ENCODE measurements around the gene TMEM175. TPM values are rescaled to one million over a fixed set of nuclear protein-coding genes. Genes with fewer than 3 reads are reported as not detected.
"Not testable (repeated sequence)": the region's sequence is repeated elsewhere in the genome, so short reads cannot be mapped to it uniquely, and the experiment has no call there.

Gene TMEM175
- total RNA-seq, 1 experiment from 2014 or later = 15.1 TPM

DNA sequence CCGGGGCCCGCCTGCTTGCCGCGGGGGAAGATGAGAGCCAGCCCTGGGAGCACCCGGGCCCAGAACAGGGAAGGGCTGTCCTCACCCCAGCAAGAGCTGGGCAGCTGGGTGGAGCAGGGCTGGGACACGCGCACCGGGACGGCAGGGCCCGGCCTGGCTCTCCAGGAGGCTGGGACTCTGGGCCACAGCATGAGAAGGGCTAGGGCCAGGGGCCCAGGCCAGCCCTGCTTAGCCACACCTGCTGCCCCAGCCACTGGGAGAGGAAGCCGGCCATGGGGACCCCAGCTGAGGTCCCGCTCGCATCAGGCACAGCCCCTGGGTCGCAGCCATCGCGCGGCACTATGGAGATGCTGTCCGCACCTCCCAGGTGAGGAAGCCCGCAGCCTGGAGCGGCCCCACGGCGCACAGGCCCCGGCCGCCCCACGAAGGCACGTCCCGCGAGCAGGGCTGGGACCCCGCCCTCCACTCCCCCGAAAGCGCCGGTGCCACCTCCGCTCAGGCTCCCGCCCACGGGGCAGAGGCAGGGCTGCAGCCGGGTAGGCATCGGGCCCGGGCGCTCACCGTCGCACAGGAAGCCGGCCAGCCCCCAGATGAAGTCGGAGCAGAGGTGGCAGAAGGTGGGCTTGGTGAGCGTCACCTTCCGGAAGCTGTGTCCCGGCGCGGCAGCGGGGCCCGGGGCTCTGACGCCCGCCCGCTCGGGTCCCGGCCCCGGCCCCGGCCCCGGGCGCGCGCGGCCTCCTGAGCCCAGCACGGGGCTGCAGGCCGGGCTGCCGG lies 40.6 kb downstream of the TMEM175 start:
- H3K27me3 ChIP-seq (ENCODE audit: low read length) = no peaks in the 10 kb centered on the region
- no peaks in the 10 kb centered on the region for H3K79me2 ChIP-seq (ENCODE audit: low read length)
- peak overlapping the region; percentile 80 for H3K9ac ChIP-seq (ENCODE audit: low read length)
- peak overlapping the region; percentile 96 for H3K4me3 ChIP-seq (ENCODE audit: low read length)
- H3K27ac ChIP-seq (ENCODE audit: low read length) = no peak overlapping the region
- no peaks in the 10 kb centered on the region for H3K9me3 ChIP-seq (ENCODE audit: low read length)
- H3K4me1 ChIP-seq (ENCODE audit: low read length) = peaks cover 10% of the 10 kb centered on the region
- peak; percentile 76 for DNase-seq
- no peaks in the 10 kb centered on the region for H3K36me3 ChIP-seq (ENCODE audit: insufficient read depth, low read length)
- H3K9me2 ChIP-seq (replicated peaks; ENCODE audit: insufficient read depth, low read length) = no peaks in the 10 kb centered on the region
- peak overlapping the region; percentile 97 for H3K4me2 ChIP-seq (ENCODE audit: low read depth, low read length, poor library complexity, severe bottlenecking)
- peaks cover 12% of the 10 kb centered on the region; the same call in 1 of the 2 replicates for H4K20me1 ChIP-seq (ENCODE audit: insufficient read depth, low read depth, low read length)
- peak overlapping the region; percentile 67; the same call in 1 of the 2 replicates for H2AFZ ChIP-seq (ENCODE audit: low read length)

DNA sequence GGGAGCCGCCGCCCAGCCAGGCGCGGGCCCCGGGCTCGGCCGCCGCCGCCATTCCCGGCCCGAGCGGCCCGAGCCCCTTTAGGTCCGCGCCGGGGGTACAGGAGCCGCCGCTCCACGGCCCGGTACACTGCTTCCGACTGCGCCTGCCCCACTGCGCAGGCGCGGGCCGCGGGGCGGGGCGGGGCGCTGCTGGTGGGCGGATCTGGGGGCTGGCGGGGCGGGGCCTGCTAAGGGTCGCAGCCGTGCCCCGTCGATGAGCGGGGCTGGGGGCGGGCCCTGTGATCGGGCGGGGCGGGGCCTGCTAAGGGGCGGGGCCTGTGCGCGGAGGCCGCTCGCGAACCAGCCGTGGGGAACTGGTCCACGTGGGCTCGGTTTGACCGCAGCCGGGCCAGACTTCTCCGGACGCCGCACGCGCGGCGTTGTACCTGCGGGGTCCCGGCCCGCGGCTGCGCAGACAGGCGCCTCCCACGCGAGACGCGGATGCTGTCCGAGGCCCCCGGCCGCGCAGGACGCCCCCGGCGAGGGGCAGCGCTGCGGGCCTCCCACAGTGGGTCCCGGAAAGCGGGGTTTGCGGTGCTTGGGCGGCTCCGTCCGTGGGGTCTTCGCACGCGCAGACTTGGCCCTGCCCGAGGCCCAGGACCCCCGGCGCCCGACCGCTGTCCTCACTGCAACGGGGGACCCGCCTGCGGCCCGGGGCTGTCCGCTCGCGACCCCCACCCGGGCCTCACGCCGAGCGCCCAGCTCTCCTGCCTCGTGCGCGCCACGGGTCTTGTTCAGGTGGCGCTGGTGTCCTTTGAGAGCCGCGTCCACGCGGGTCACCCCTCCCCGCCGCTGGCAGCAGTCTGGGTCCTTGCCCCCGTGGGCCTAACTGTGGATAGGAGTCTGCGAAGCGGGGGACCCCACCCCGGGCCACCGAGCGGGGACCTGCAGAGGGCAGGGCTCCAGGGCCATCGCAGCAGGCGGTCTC lies 41.5 kb downstream of the TMEM175 start, which contains the start of gene DGKQ:
TSS of gene DGKQ (minus strand) at position 139 of the 967 bp plus-strand sequence. CDS start at position 52, 87 bp downstream.
- Histone ChIP-seq H3K27me3 (ENCODE audit: low read length) (no peaks in the 10 kb centered on the region), H3K9me2 (replicated peaks; ENCODE audit: insufficient read depth, low read length) (no peaks in the 10 kb centered on the region), H3K36me3 (ENCODE audit: insufficient read depth, low read length) (no peaks in the 10 kb centered on the region), H2AFZ (ENCODE audit: low read length) (peak within 1 kb of the TSS; percentile 67; the same call in 1 of the 2 replicates), H3K4me2 (ENCODE audit: low read depth, low read length, poor library complexity, severe bottlenecking) (peak within 1 kb of the TSS; percentile 97), H4K20me1 (ENCODE audit: insufficient read depth, low read depth, low read length) (peaks cover 12% of the 10 kb centered on the region; the same call in 1 of the 2 replicates), H3K27ac (ENCODE audit: low read length) (no peak within 1 kb of the TSS), H3K4me3 (ENCODE audit: low read length) (peak within 1 kb of the TSS; percentile 96), H3K79me2 (ENCODE audit: low read length) (no peaks in the 10 kb centered on the region), H3K4me1 (ENCODE audit: low read length) (peaks cover 10% of the 10 kb centered on the region), H3K9me3 (ENCODE audit: low read length) (no peaks in the 10 kb centered on the region), H3K9ac (ENCODE audit: low read length) (peak within 1 kb of the TSS; percentile 80)
- DNase-seq = peak; percentile 92

DNA sequence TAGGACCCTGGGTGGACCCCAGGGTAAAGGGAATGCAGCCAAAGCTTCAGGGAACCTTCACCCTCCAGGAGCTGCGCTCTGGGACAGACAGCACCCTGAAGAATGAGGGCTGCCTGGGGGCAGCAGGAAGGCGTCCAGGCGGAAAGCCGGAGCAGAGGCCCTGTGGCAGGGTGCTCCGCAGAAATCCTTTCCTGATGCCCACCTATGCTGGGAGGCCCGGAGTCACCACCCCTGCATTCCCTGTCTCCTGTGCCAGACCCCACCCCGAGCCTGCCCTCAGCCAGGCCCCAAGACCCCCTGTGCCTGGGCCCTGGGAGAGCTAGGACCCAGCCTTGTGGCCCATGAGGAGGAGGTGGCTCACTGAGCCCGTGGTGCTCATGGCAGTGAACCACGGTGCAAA lies 42.4 kb downstream of the TMEM175 start:
- DNase-seq = no peak
- Histone ChIP-seq H3K4me3 (ENCODE audit: low read length) (no peak overlapping the region), H3K4me1 (ENCODE audit: low read length) (peaks cover 10% of the 10 kb centered on the region), H3K36me3 (ENCODE audit: insufficient read depth, low read length) (no peaks in the 10 kb centered on the region), H3K4me2 (ENCODE audit: low read depth, low read length, poor library complexity, severe bottlenecking) (no peak overlapping the region), H3K79me2 (ENCODE audit: low read length) (no peaks in the 10 kb centered on the region), H3K27ac (ENCODE audit: low read length) (no peak overlapping the region), H3K27me3 (ENCODE audit: low read length) (no peaks in the 10 kb centered on the region), H3K9me3 (ENCODE audit: low read length) (no peaks in the 10 kb centered on the region), H2AFZ (ENCODE audit: low read length) (no peak overlapping the region), H3K9ac (ENCODE audit: low read length) (no peak overlapping the region), H3K9me2 (replicated peaks; ENCODE audit: insufficient read depth, low read length) (no peaks in the 10 kb centered on the region), H4K20me1 (ENCODE audit: insufficient read depth, low read depth, low read length) (peaks cover 12% of the 10 kb centered on the region; the same call in 1 of the 2 replicates)

DNA sequence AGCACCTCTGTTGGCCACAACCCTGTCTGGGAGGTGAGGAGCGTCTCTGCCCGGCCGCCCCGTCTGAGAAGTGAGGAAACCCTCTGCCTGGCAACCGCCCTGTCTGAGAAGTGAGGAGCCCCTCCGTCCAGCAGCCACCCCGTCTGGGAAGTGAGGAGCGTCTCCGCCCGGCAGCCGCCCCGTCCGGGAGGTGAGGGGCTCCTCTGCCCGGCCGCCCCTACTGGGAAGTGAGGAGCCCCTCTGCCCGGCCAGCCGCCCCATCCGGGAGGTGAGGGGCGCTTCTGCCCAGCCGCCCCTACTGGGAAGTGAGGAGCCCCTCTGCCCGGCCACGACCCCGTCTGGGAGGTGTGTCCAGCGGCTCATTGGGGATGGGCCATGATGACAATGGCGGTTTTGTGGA lies 43.8 kb downstream of the TMEM175 start:
- H3K4me2 ChIP-seq (ENCODE audit: low read depth, low read length, poor library complexity, severe bottlenecking); H3K9ac ChIP-seq (ENCODE audit: low read length); H3K4me1 ChIP-seq (ENCODE audit: low read length); H3K9me3 ChIP-seq (ENCODE audit: low read length); H3K4me3 ChIP-seq (ENCODE audit: low read length); H3K27ac ChIP-seq (ENCODE audit: low read length); H3K36me3 ChIP-seq (ENCODE audit: insufficient read depth, low read length); H3K79me2 ChIP-seq (ENCODE audit: low read length); H2AFZ ChIP-seq (ENCODE audit: low read length); DNase-seq; H3K27me3 ChIP-seq (ENCODE audit: low read length); H3K9me2 ChIP-seq (replicated peaks; ENCODE audit: insufficient read depth, low read length): not testable (repeated sequence)
- H4K20me1 ChIP-seq (ENCODE audit: insufficient read depth, low read depth, low read length) = peaks cover 12% of the 10 kb centered on the region; the same call in 1 of the 2 replicates

DNA sequence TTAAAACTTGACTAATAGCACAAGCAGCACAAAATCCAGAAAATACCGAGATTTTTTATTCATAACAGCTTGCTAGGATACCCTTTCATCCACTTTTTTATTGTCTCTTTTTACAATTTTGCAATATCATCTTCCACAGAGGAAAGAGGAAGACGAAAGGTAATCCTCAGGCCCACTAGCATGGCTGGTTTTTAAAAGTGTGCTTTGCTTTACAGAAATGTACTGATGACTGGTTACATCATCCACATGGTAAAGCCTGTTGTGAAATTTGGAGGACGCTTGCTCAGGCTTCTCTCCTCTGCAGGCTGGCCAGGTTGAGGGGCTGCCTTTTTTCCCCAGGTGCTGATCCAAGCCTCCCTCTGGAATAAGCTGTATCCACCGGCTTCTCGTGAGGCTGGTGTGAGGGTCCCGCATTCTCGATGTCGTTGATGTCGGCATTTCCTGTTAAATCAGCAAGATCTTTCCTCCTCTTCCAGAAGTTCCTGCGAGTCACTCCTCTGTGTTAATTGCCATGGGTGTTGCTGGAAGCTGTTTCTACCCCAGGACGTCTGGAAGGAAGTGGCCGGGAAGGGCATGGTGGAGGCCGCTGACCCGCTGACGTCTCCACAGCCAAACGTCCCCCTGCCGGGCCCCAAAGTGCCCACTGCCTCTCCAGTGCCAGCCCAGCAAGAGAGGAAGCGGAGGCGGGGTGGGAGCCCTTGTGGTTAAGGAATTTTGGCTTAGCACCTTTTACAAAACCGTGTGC lies 46.9 kb downstream of the TMEM175 start:
- no peaks in the 10 kb centered on the region for H3K9me2 ChIP-seq (replicated peaks; ENCODE audit: insufficient read depth, low read length)
- no peak overlapping the region for H3K4me2 ChIP-seq (ENCODE audit: low read depth, low read length, poor library complexity, severe bottlenecking)
- no peaks in the 10 kb centered on the region for H3K27me3 ChIP-seq (ENCODE audit: low read length)
- H2AFZ ChIP-seq (ENCODE audit: low read length) = no peak overlapping the region
- H3K9me3 ChIP-seq (ENCODE audit: low read length) = no peaks in the 10 kb centered on the region
- no peak overlapping the region for H3K9ac ChIP-seq (ENCODE audit: low read length)
- H3K4me1 ChIP-seq (ENCODE audit: low read length) = no peaks in the 10 kb centered on the region
- no peak overlapping the region for H3K4me3 ChIP-seq (ENCODE audit: low read length)
- H3K36me3 ChIP-seq (ENCODE audit: insufficient read depth, low read length) = no peaks in the 10 kb centered on the region
- H4K20me1 ChIP-seq (ENCODE audit: insufficient read depth, low read depth, low read length) = no peaks in the 10 kb centered on the region
- H3K27ac ChIP-seq (ENCODE audit: low read length) = no peak overlapping the region
- no peak for DNase-seq
- H3K79me2 ChIP-seq (ENCODE audit: low read length) = no peaks in the 10 kb centered on the region

DNA sequence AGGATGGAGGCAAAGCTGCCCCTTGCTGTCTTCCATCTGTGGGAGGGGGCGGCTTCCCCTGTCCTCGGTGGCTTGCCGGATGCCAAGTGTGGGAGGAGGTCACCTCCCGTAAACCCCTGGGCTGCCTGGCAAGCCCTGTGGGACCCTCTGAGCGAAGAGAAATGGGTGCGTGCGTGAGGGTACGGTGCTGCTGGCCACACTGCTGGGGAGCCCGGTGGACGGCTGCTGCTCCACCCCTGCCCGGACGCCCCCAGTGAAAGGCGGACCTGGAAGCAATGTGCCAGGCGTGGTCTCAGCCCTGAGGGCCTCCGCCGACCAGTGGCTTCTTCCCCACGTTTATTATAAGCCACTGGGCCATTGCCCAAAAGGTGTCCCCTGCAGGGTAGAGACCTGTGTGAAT lies 50.0 kb downstream of the TMEM175 start:
- Histone ChIP-seq H3K36me3 (ENCODE audit: insufficient read depth, low read length) (no peaks in the 10 kb centered on the region), H3K4me1 (ENCODE audit: low read length) (peaks cover 16% of the 10 kb centered on the region), H3K79me2 (ENCODE audit: low read length) (no peaks in the 10 kb centered on the region), H3K4me2 (ENCODE audit: low read depth, low read length, poor library complexity, severe bottlenecking) (no peak overlapping the region), H3K27ac (ENCODE audit: low read length) (no peak overlapping the region), H3K4me3 (ENCODE audit: low read length) (no peak overlapping the region), H3K9me3 (ENCODE audit: low read length) (no peaks in the 10 kb centered on the region), H3K27me3 (ENCODE audit: low read length) (no peaks in the 10 kb centered on the region), H4K20me1 (ENCODE audit: insufficient read depth, low read depth, low read length) (no peaks in the 10 kb centered on the region; the same call in 1 of the 2 replicates), H2AFZ (ENCODE audit: low read length) (no peak overlapping the region), H3K9ac (ENCODE audit: low read length) (no peak overlapping the region), H3K9me2 (replicated peaks; ENCODE audit: insufficient read depth, low read length) (no peaks in the 10 kb centered on the region)
- no peak for DNase-seq

DNA sequence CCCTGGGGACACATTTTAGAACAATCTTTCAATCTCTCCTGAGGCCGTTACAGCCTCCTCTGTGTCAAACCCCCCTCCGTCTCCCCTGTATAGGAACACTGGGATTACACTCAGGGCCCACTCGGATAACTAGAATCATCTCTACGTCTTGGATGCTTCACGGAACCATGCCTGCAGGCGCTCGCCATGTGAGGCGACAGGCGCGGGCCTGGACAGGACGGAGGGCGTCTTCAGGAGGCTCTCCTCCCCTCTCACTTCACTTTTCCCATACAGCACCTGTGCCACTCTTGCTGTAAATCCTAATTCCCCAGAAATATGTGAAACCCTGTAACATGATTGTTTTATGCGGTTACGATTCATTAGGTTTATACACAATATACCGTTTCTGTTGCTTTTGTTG lies 50.6 kb downstream of the TMEM175 start:
- Histone ChIP-seq H3K79me2 (ENCODE audit: low read length) (no peaks in the 10 kb centered on the region), H3K4me1 (ENCODE audit: low read length) (peaks cover 22% of the 10 kb centered on the region), H3K9me2 (replicated peaks; ENCODE audit: insufficient read depth, low read length) (no peaks in the 10 kb centered on the region), H3K36me3 (ENCODE audit: insufficient read depth, low read length) (no peaks in the 10 kb centered on the region), H3K9me3 (ENCODE audit: low read length) (no peaks in the 10 kb centered on the region), H2AFZ (ENCODE audit: low read length) (no peak overlapping the region), H3K4me2 (ENCODE audit: low read depth, low read length, poor library complexity, severe bottlenecking) (no peak overlapping the region), H3K27me3 (ENCODE audit: low read length) (no peaks in the 10 kb centered on the region), H3K9ac (ENCODE audit: low read length) (no peak overlapping the region), H4K20me1 (ENCODE audit: insufficient read depth, low read depth, low read length) (peaks cover 2% of the 10 kb centered on the region; the same call in 1 of the 2 replicates), H3K27ac (ENCODE audit: low read length) (no peak overlapping the region), H3K4me3 (ENCODE audit: low read length) (no peak overlapping the region)
- no peak for DNase-seq
